Fibroblast of skin of abdomen (primary cell): ENCODE measurements around the gene OXCT1.
A peak's percentile ranks its signal among the peaks of the same experiment; 100 is the strongest.
"Not testable (repeated sequence)": the region's sequence is repeated elsewhere in the genome, so short reads cannot be mapped to it uniquely, and the experiment has no call there.

Source experiments
- DNase-seq: peaks from one replicate; pipeline ENCODE4 v3.0.0-alpha.2; 2013

OXCT1 gene

GRCh38 chr5:41822036-41822435 lies 48.2 kb downstream of the OXCT1 start:
- DNase-seq, result no peak

DNA sequence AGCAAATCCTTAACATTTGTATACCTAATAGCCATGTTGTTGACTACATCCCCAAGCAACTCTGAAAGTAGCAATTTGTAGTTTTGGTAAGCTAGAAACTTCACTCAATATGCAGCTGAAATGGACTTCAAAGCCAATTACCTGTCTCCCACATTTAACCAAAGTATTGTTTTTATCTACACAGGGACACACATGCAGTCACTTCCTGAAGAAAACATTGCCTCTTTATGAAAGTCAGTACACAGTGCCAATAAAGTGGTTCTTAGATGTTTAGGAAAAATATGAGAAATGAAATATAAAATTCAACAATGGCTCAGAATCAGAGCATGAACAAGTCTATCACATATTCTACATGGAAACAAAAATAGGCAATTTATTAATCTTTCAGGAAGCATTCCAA lies 49.2 kb downstream of the OXCT1 start:
- DNase-seq, result no peak

DNA sequence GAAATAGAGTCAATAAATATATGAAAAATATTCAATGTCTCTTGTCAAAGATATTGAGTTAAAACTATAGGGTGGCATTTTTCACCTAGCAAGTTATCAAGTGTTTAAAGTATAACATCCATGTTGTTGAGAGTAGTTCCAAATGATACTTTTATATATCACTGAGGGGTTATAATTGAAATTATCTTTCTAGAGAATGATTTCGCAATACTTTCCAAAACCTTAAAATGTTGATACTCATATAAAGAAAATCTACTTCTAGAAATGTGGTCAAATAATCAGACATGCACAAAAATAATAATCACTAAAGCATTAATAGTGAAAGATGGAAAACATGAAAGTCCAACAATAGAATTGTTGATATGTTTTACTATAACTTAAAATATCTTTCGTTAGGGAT lies 50.1 kb downstream of the OXCT1 start:
- no peak for DNase-seq

GRCh38 chr5:41817625-41818301 lies 52.5 kb downstream of the OXCT1 start:
- DNase-seq, result no peak

DNA sequence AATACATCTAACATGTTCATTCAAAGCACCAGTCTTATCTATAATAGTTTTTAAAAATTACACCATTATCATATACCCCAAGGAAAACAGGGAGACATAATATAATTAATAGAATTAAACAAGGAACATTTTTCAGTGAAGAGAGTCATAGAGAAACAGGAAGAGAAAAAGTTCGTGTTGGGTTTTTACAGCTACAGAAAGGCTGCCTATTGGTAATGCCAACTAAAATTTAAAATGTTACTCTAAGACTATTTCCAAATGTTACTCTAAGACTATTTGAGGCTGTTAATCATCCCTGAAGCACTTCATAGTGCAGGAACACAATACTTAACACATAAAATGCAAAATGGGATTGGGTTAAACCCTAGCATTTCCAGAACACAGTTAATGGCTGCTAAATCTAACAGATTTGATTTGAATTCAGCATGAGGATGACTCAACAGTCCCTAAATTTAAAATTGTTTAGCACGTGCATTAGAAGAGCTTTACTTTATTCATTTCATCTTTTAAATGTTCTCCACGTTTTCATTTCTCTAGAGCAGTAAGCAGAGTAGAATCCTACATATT lies 54.5 kb downstream of the OXCT1 start:
- no peak for DNase-seq

DNA sequence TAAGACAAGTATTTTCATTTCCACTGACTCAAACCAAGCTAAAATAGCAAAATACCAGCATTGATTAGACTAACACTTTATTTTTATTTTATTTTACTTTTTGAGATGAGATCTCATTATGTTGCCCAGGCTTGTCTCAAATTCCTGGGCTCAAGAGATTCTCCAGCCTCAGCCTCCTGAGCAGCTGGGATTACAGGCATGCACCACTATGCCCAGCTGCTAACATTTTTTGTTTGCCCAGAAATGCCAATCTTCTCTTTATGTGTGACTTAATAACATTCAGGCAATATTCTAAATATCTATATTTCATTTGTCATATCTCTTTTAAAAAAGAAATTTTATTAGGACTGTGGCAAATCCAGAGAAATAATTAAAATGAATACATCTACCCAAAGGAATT lies 55.0 kb downstream of the OXCT1 start:
- DNase-seq, result no peak

DNA sequence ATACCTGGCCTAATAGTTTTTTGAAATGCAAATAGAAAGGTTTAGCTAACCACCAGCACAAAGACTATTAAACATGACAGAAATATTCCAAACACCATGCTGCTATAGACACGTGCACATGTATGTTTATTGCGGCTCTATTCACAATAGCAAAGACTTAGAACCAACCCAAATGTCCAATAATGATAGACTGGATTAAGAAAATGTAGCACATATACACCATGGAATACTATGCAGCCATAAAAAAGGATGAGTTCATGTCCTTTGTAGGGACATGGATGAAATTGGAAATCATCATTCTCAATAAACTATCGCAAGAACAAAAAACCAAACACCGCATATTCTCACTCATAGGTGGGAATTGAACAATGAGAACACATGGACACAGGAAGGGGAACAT lies 55.9 kb downstream of the OXCT1 start:
- not testable (repeated sequence) for DNase-seq

- DNase-seq, result no peak
Measured at GRCh38 chr5:41812156-41812555, 58.1 kb downstream of the OXCT1 start.

DNA sequence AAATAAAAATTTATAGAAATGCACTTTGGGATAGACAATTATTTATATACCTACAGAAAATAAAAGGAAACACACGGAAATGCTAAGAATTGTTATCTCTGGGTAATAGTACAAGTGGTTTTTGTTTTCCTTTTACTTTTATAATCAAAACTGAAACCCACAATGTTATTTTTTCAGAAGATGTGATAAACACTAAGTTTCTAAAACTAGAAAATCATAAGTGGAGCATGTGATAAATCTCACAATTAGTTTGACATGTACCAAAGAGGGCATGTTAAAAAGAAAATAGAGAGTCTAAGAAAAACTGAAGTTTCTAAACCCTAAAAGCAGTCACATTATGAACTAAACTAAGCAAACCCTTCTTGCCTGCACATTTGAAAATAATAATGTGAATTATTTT lies 61.1 kb downstream of the OXCT1 start:
- DNase-seq, result no peak

- no peak for DNase-seq
Measured at GRCh38 chr5:41808294-41808693, 61.9 kb downstream of the OXCT1 start.

DNA sequence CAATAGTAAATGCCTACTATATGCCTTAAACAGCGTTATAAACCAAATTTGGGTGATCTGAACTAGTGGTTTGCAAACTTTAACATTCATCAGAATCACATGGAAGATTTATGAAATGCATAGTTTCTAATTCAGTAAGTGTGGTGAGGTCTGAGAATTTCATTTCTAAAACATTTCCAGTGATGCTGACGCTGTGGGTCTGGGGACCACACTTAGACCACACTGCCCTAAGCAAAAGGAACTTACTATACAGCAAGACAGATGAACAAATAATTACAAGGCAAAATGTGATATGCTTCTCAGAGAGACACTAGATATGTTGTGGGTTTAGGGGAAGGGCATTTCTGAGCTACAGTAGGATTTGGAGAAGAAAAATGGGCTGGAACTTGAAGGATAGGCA lies 72.6 kb downstream of the OXCT1 start:
- no peak for DNase-seq

GRCh38 chr5:41796061-41796460 lies 74.2 kb downstream of the OXCT1 start:
- no peak for DNase-seq

GRCh38 chr5:41795125-41795524 lies 75.1 kb downstream of the OXCT1 start:
- DNase-seq, result no peak

DNA sequence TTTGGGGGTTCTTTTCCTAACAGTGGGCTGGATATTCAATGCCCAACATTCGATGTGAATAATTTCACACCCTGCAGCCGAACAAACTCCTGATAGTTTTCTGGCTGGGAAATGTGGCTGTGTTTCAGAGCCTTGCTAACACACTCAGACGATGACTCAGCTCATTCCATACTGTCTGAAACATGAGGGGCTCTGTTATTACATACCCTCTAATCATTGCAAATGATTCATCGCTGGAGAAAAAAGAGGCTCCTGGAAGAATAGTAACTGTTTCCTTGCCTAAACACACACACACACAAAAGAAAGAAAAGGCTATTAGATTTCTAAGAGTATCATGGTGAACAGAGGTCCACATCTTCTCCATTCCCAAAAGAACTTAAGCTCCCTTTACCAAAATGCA lies 75.8 kb downstream of the OXCT1 start:
- peak; percentile 98 for DNase-seq

- peak; percentile 97 for DNase-seq
Measured at GRCh38 chr5:41793141-41793770, 77.0 kb downstream of the OXCT1 start.

GRCh38 chr5:41790038-41790776 lies 80.0 kb downstream of the OXCT1 start:
- DNase-seq, result peak; percentile 82

GRCh38 chr5:41789434-41789833 lies 80.8 kb downstream of the OXCT1 start:
- no peak for DNase-seq

GRCh38 chr5:41788941-41789368 lies 81.3 kb downstream of the OXCT1 start:
- peak; percentile 69 for DNase-seq

GRCh38 chr5:41787265-41787664 lies 83.0 kb downstream of the OXCT1 start:
- DNase-seq, result no peak

DNA sequence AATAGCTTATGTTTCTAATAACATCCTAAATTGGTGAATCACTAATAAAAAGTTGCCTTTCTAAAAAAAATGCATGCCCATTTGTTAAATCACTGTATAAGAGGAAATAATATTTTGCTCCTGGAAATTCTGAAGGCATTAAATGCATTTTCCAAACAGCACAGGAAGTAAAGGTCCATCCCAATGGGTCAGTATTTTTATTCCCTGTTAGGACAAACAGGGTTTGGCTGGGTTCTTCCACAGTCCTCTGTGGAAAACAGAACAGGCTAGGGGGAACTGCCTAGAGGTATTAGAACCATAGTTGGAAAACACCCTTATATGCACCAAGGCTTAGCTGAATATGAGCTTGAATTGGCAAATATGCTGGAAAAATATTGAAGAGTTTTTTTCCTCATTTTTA lies 85.2 kb downstream of the OXCT1 start:
- no peak for DNase-seq

GRCh38 chr5:41778410-41778809 lies 91.8 kb downstream of the OXCT1 start:
- DNase-seq, result no peak

- peak; percentile 28 for DNase-seq
Measured at GRCh38 chr5:41776435-41776834, 93.8 kb downstream of the OXCT1 start.

- DNase-seq, result no peak
Measured at GRCh38 chr5:41773799-41774198, 96.4 kb downstream of the OXCT1 start.
